Spleen (tissue), 13 donors: ENCODE data around the gene N4BP3. TPM values are rescaled to one million over a fixed set of nuclear protein-coding genes. Genes with fewer than 3 reads are reported as not detected.

Experiments
- DNase-seq: peaks from one replicate; pipeline ENCODE4 v3.0.0-alpha.2; 2020
- H3K27ac ChIP-seq, 8 donors: fragments of 200-600 bp; sonication (generic) in 7 of 8; 1 replicate in 4 of 8; 2 replicates in 4 of 8; pipeline versions ENCODE4 v1.5.0 to v1.8.0; 2016 to 2021; ENCODE audit warnings: inconsistent platforms in 4 of 8, mild to moderate bottlenecking in 4 of 8, moderate library complexity in 1 of 8
- H3K27me3 ChIP-seq, 7 donors: fragments of 200-600 bp; sonication (generic) in 6 of 7; replicated peaks in 1 of 7; 1 replicate in 4 of 7; 2 replicates in 3 of 7; pipeline versions ENCODE4 v1.5.0 to v1.8.0; 2016 to 2021; ENCODE audit warnings: inconsistent platforms in 3 of 7, mild to moderate bottlenecking in 1 of 7
- H3K36me3 ChIP-seq, 6 donors: fragments of 200-600 bp; sonication (generic) in 5 of 6; 1 replicate in 4 of 6; 2 replicates in 2 of 6; pipeline versions ENCODE4 v1.5.0 to v1.8.0; 2016 to 2021; ENCODE audit warnings: inconsistent platforms in 2 of 6
- H3K4me1 ChIP-seq, 6 donors: fragments of 200-600 bp; sonication (generic) in 5 of 6; 1 replicate in 3 of 6; 2 replicates in 3 of 6; pipeline versions ENCODE4 v1.5.0 to v1.8.0; 2016 to 2021; ENCODE audit warnings: inconsistent platforms in 3 of 6
- H3K4me3 ChIP-seq, 8 donors: fragments of 200-600 bp; sonication (generic) in 7 of 8; 1 replicate in 4 of 8; 2 replicates in 4 of 8; pipeline versions ENCODE4 v1.5.0 to v1.8.0; 2016 to 2021; ENCODE audit warnings: inconsistent platforms in 4 of 8, mild to moderate bottlenecking in 4 of 8, moderate library complexity in 2 of 8
- H3K9me3 ChIP-seq, 8 donors: fragments of 200-600 bp; sonication (generic) in 7 of 8; 1 replicate in 4 of 8; 2 replicates in 4 of 8; pipeline versions ENCODE4 v1.5.0 to v1.8.0; 2016 to 2021; ENCODE audit warnings: inconsistent platforms in 4 of 8
- CTCF ChIP-seq, 11 experiments: fragments of 200-600 bp in 7 of 11; fragments of 450-650 bp in 4 of 11; sonication (generic) in 4 of 11; IDR thresholded peaks in 8 of 11; conservative IDR thresholded peaks in 3 of 11; 1 replicate in 7 of 11; 2 replicates in 4 of 11; pipeline versions ENCODE4 v1.4.0 to v1.8.0; 2016 to 2021; ENCODE audit warnings: antibody characterized with exemption in 11 of 11, inconsistent platforms in 4 of 11, mild to moderate bottlenecking in 1 of 11
- POLR2A ChIP-seq, 3 donors: fragments of 450-650 bp; IDR thresholded peaks; one replicate each; pipeline ENCODE4 v1.5.1; 2017; ENCODE audit warnings: antibody characterized with exemption in 3 of 3, mild to moderate bottlenecking in 1 of 3
- POLR2AphosphoS5 ChIP-seq, 3 donors: sonication (generic); formaldehyde crosslinking; IDR thresholded peaks; one replicate each; pipeline ENCODE4 v1.5.1; 2017; ENCODE audit warnings: antibody characterized with exemption in 3 of 3
- WGBS, 5 donors: extraction: QIAGEN DNeasy Blood & Tissue Kit in 3 of 5; methylation state at CpG; one replicate each; pipeline versions ENCODE4 v1.1.5 to v1.1.7; 2013 to 2018; 5-methylcytosine and 5-hydroxymethylcytosine counted together
- intact Hi-C: fragments of 100-400 bp; cut with DNase I; formaldehyde crosslinking; loops from one replicate; pipeline ENCODE4 v1.15.0; 2023; ENCODE audit warnings: low total_unique reads
- long read RNA-seq, 2 donors: transcript quantifications; one replicate each; lab custom pipeline, GENCODE V29; 2026
- polyA plus RNA-seq, 3 donors: library from polyadenylated mRNA; stranded (reverse); fragments of 200-250 nt; gene quantifications; one replicate each; pipeline ENCODE4 v1.2.1, GENCODE V29; 2013
- total RNA-seq, 7 donors: library from RNA; depleted of rRNA in 3 of 7; stranded (reverse); fragments of >200 nt in 3 of 7; fragmentation: NEBNext Ultra II Directional in 4 of 7; extraction: Animal tissue kit (Norgen Biotek cat#: 25700) in 4 of 7; gene quantifications; one replicate each; pipeline versions ENCODE4 v1.1.0 to v1.2.1, GENCODE V29; 2016 to 2021
- donor health status: healthy with polysubstance abuse.
- donor health status: DM: no; HTN: no; CAD: no; lungs with moderate emphysema.
- donor health status: DM: no; HTN: no; CAD: no.
- donor health status: Bipolar disorder and iron deficiency.
- donor health status: healthy.
- donor health status: DM: no; HTN: no; CAD: no.
- donor health status: DM: yes; HTN: yes; CAD: no.

The N4BP3 gene
- 1 to 10 TPM; 2.2 to 6.6 (median 4.1) TPM for total RNA-seq
- polyA plus RNA-seq = 1 to 10 TPM; 1.2 to 4.3 (median 2.2) TPM
- long read RNA-seq, donor 1, full-length matches to known transcripts = 3 of 3 reads
- long read RNA-seq, donor 1, partial matches to known transcripts = 0 of 3 reads
- long read RNA-seq, donor 1, other reads (novel, unspliced or antisense) = 0 of 3 reads
- long read RNA-seq, donor 2, full-length matches to known transcripts = 1 of 1 reads
- long read RNA-seq, donor 2, partial matches to known transcripts = 0 of 1 reads
- long read RNA-seq, donor 2, other reads (novel, unspliced or antisense) = 0 of 1 reads

- peaks cover 40 to 73% (median 66%) of the 10 kb centered on the region in 6 donors for H3K4me1 ChIP-seq
- H3K9me3 ChIP-seq = peaks cover 0 to 4% (median 0%) of the 10 kb centered on the region in 8 donors
- H3K36me3 ChIP-seq = no peaks in the 10 kb centered on the region
- H3K4me3 ChIP-seq = peak within 1 kb of the TSS; percentile 38 to 85 (median 53)
- peaks cover 0 to 64% (median 26%) of the 10 kb centered on the region in 7 donors for H3K27me3 ChIP-seq
- WGBS, 5 donors = 0 to 1% (median 1%) methylated on average over 7 to 96 of the region's 96 CpGs
- peak; percentile 92 for DNase-seq
- intact Hi-C loops = no loop called here
- H3K27ac ChIP-seq = peak within 1 kb of the TSS in 7 of 8 donors; percentile 17 to 85 (median 65)
- TF ChIP-seq POLR2A (IDR thresholded peaks at IDR 0.05) (no peak), POLR2AphosphoS5 (IDR thresholded peaks at IDR 0.05) (peak in 2 of 3 donors; percentile 43 to 49)
These were observed at the start of gene N4BP3 for GRCh38 chr5:178113141-178113787. N4BP3 (plus strand) TSS chr5:178113532; CDS start chr5:178119584, 6,052 bp downstream.

- no peak overlapping the region for H3K4me3 ChIP-seq
- intact Hi-C loops = loop anchor here (10.0 kb wide), 1 partner anchor 463 kb away; the partner anchor contains the start of gene B4GALT7
These were observed 45.6 kb upstream of the N4BP3 start for GRCh38 chr5:178067755-178068154.

GRCh38 chr5:178068293-178068692 lies 45.0 kb upstream of the N4BP3 start:
- Histone ChIP-seq H3K4me3 (no peak overlapping the region), H3K27me3 (peaks cover 0 to 5% (median 0%) of the 10 kb centered on the region in 7 donors), H3K9me3 (no peaks in the 10 kb centered on the region), H3K4me1 (peaks cover 2 to 18% (median 10%) of the 10 kb centered on the region in 6 donors), H3K27ac (no peak overlapping the region), H3K36me3 (no peaks in the 10 kb centered on the region)
- intact Hi-C loops = loop anchor here (10.0 kb wide), 1 partner anchor 463 kb away; the partner anchor contains the start of gene B4GALT7
- DNase-seq = peak; percentile 63
- 34 to 68% (median 56%) methylated on average over 5 of the region's 5 CpGs for WGBS, 5 donors
- TF ChIP-seq POLR2A (IDR thresholded peaks at IDR 0.05) (no peak), POLR2AphosphoS5 (IDR thresholded peaks at IDR 0.05) (peak in 1 of 3 donors; percentile 45)

More at GRCh38 chr5:178067755-178068154, 45.6 kb upstream of the N4BP3 start:
- peak; percentile 6 for DNase-seq
- TF ChIP-seq POLR2AphosphoS5 (IDR thresholded peaks at IDR 0.05) (no peak), CTCF (IDR thresholded peaks at IDR 0.05 in 8 of 11, conservative IDR thresholded peaks at IDR 0.05 in 3 of 11) (no peak), POLR2A (IDR thresholded peaks at IDR 0.05) (no peak)
- Histone ChIP-seq H3K36me3 (no peaks in the 10 kb centered on the region), H3K27ac (no peak overlapping the region), H3K9me3 (no peaks in the 10 kb centered on the region), H3K27me3 (peaks cover 0 to 6% (median 0%) of the 10 kb centered on the region in 7 donors), H3K4me1 (peaks cover 2 to 18% (median 10%) of the 10 kb centered on the region in 6 donors)
- 68 to 72% (median 69%) methylated on average over 6 of the region's 6 CpGs for WGBS, 5 donors

GRCh38 chr5:178069909-178070308 lies 43.4 kb upstream of the N4BP3 start:
- H3K9me3 ChIP-seq = no peaks in the 10 kb centered on the region
- intact Hi-C loops = loop anchor here (10.0 kb wide), 1 partner anchor 465 kb away; the partner anchor contains the start of gene B4GALT7
- no peaks in the 10 kb centered on the region for H3K36me3 ChIP-seq
- no peak overlapping the region for H3K4me3 ChIP-seq
- DNase-seq = peak; percentile 78
- H3K4me1 ChIP-seq = peaks cover 2 to 18% (median 10%) of the 10 kb centered on the region in 6 donors
- peaks cover 0 to 20% (median 6%) of the 10 kb centered on the region in 7 donors for H3K27me3 ChIP-seq
- TF ChIP-seq POLR2AphosphoS5 (IDR thresholded peaks at IDR 0.05) (no peak), CTCF (IDR thresholded peaks at IDR 0.05 in 8 of 11, conservative IDR thresholded peaks at IDR 0.05 in 3 of 11) (peak in 7 of 11 experiments; percentile 13 to 44 (median 29))
- H3K27ac ChIP-seq = no peak overlapping the region
- WGBS, 5 donors = 30 to 52% (median 38%) methylated on average over 3 to 5 of the region's 5 CpGs
